GM21528 (cell line): ENCODE measurements around the gene AP4E1.
"Not testable (repeated sequence)": the region's sequence is repeated elsewhere in the genome, so short reads cannot be mapped to it uniquely, and the experiment has no call there.

Experiments
- ATAC-seq: cut with Tn5 transposase; IDR thresholded peaks from one replicate; pipeline ENCODE4 v1.9.1; 2021; ENCODE audit warnings: mild to moderate bottlenecking, moderate library complexity; ENCODE audit not compliant: unreplicated experiment, low FRiP score

AP4E1 gene

GRCh38 chr15:51011212-51011611, 102.7 kb downstream of the AP4E1 start:
- no peak for ATAC-seq

GRCh38 chr15:51016615-51017014, 108.1 kb downstream of the AP4E1 start:
- no peak for ATAC-seq

DNA sequence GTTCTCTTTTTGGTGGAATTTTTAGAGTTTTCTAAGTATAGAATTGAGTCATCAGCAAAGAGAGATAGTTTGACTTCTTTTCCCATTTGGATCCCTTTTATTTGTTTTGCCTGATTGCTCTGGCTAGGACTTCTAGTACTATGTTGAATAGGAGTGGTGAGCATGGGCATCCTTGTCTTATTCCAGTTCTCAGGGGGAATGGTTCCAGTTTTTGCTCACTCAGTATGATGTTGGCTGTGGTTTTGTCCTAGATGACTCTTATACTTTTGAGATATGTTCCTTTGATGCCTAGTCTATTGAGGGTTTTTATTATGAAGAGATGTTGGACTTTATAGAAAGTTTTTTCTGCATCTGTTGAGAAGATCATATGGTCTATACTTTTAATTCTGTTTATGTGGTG, 113.7 kb downstream of the AP4E1 start:
- ATAC-seq = no peak

DNA sequence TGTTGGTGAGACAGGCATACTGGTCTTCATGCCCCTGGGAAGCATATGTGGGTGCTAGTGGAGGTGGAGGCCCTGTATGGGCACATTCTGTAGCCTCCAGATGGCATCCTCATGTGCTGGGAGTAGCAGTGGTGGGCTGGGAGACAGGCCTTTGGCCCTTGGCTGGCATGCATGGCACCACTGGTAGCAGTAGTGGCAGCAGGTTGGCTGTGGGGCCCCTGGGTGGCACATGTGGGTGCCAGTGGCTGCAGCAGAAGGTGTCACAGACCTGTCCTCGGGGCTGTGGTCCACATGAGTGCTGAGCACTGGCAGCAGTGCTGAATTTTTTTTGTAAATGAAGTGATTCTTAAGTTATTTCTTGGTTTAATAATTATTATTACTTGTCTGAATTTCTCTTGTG, 115.0 kb downstream of the AP4E1 start:
- ATAC-seq = no peak

- ATAC-seq = no peak
These were observed 116.4 kb downstream of the AP4E1 start for GRCh38 chr15:51024735-51025453.

GRCh38 chr15:51025454-51025846, 117.0 kb downstream of the AP4E1 start:
- ATAC-seq = no peak

DNA sequence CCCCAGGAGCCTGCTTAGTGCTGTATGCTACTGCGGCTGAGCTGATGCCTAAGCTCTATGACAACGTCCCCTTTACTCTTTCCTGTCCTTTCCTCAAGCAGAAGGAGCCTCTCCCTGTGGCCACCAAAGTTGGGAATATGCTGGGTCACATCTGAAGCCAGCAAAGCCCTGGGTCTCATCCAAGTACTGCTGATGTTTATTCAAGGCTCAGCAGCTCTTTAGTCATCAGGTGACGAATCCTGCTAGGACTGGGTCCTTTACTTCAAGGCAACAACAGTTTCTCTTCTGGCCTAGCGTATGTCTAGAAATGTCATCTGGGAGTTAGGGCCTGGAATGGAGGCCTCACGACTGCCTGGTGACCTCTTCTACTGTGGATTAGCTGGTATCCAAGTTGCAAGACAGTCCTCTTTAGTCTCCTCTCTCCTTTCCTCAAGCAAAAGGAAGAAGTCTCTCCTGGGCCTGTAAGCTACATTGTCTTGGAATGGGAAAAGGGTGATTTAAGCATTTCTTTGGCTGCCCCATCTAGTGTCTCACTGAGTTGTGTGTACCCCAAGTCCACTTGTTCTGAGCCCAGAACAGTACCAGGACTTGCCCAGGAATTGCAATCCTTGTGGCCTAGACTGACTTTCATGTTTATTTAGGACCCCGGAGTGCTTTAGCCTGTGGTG, 122.3 kb downstream of the AP4E1 start:
- no peak for ATAC-seq

GRCh38 chr15:51037474-51037873, 129.0 kb downstream of the AP4E1 start:
- not testable (repeated sequence) for ATAC-seq

DNA sequence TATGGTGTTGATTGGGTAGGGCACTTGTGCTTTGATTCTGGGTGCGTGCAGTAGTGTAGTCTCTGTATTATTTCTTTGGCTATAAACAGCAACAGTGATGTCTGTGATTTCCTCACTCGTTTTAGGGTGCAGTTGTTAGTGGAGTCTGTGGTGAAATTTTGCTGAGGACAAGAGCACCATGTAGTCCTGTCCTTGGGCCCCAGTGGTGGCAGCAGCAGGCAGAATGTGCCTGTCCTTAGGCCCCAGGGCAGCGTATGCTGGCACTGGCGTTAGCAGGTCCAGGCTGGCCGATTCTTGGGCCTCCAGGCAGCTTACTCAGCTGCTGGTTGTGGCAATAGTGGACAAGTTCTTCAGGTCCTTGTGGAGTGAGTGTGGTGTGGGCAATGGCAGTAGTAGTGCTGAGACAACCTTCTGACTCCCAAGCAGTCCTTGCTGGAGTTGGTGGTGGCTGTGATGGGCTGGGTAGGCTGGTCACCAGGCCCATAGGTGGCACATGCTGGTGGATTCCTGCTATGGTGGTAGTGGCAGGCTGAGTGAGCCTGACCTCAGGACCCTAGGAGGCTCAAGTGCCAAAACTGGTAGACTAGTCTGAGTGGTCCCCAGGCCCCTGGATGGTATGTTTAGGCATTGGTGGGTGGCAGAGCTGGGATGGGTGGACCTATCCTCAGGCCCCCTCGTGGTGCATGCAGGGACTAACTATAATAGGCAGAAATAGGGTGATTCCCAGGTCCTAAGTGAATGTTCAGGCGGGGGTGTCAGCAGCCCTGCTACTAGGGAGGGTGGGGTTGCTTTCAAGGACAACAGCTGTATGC, 129.9 kb downstream of the AP4E1 start:
- ATAC-seq = no peak

DNA sequence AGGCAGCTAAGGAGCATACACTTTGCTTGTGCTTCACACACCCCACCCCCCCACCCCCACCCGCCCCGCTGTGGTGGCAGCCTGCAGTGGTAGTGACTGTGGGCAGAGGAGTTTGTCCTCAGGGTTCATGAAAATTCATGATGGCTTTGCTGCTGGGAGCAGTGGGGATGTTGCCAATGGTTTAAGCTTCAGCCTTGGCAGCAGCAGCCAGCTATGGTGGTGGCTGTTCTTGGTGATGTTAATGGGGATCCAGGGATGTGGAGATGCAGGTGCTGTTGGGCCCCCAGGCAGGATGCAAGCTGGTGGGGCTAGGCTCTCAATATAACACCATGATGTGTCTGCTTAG, 130.5 kb downstream of the AP4E1 start:
- no peak for ATAC-seq

- ATAC-seq = no peak
These were observed 135.7 kb downstream of the AP4E1 start for GRCh38 chr15:51044037-51044727.

DNA sequence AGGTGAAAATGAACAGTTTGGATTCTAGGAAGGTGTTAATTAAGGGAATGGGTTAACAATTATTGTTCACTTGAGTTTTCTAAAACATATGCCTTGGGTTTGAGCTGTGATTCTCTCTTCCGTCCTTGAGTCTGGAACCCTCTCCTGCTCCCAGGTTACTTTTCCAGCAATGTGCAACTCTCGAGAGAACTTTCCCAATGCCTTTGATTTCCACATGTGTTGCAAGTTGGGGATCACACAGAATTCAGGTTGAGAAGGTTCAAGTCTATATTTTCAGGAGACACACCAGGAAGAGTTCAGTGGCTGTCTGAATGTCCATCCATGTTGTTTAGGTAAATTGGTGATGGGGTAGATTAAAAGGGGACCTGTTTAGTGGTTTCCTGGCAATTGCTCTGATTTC, 137.5 kb downstream of the AP4E1 start:
- ATAC-seq = no peak

GRCh38 chr15:51046799-51047449, 138.4 kb downstream of the AP4E1 start:
- no peak for ATAC-seq

DNA sequence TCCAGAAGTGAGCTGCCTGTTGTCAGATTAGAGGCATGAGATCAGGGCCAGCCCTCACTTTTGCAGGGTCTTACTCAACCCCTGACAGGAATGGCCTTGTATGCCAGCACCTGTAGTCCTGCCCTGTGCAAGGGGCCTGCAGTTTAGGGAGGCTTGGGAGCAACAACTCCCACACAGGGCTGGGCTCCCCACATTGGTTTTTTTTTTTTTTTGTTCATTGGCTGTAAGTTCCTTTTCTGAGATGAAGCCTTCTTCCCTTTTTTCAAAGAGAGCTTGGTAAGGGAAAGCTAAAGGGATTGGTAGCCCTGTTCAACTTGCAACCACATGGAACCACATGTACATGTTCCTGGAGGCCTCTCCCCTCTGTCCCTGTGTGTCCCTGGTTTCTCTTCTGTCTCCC, 139.8 kb downstream of the AP4E1 start:
- ATAC-seq = no peak

DNA sequence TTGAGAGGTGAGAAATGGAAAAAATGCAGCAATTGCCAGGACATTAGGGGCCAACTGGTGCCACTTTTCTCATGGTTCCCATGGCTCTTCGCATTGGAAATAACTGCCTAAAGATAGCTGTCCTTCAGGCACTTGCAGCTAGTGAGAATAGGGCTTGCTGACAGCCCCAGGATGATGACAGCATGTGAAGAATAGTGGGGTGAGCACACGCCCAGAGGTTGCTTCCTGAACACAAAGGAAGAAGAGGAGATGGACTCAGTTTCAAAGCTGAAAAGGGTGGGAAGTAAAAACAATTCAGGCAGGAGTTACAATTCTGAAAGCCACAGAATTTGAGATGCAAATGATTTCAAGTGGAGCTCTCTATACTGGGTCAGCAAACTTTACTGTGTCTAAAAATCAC, 140.6 kb downstream of the AP4E1 start:
- no peak for ATAC-seq

DNA sequence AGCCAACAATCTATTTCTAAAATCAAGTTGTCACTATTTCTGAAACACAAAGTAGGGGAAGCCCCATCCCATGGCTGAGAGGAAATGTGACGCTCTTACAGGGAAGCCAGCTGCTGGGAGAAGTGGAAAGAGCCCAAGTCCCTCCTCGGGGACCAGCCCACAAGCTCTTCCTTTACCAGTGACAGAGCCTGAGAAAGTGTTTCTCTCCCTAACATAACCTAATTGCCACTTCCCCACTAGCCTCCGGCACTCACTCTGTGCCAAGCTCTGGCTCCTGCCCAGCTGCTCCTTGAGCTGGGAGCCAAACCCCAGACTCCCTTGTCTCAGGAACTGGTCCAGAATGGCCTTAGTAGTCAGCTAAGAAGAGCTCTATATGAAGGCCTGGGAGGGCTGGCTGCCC, 143.3 kb downstream of the AP4E1 start:
- no peak for ATAC-seq

DNA sequence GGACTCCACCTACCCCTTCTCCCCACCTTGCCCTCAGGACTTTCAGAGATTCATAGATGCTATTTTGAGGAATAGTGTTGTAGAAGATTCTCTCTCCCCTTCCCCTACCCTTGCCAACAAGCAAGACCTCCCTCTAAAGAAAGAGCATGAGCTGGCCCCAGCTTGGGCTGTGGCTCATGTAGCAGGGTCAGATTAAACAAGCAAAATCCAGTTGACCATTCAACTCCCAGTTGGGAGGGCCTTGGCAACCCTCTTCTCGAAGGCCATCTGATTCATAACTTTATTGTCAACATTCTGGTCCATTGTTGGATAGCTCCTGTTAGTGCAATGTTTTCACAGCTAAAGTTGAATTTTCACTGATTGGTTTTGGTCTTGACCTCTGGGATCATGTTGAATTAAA, 145.1 kb downstream of the AP4E1 start:
- ATAC-seq = no peak

DNA sequence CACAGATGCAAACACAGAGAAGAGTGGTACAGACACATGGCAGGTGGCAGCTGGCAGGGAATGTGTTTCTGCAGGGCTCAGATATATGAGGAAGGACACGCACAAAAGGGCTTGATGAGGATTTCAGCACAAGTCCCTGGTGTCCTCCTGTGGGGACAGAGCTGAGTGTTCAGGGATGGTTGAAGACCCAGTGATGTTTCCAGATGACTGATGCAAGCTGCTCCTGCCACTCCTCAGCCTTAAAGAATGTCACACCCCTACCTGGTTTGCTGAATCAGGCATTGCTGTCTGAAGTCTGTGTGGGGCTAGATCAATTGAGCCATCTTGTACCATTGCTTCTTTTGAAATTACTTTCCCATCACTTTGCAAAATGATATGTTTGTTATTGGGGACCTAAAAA, 146.1 kb downstream of the AP4E1 start:
- no peak for ATAC-seq
